Middle frontal gyrus (tissue), 1 donor: Measurements from ENCODE around the gene ABHD11.
"Not testable (repeated sequence)": the region's sequence is repeated elsewhere in the genome, so short reads cannot be mapped to it uniquely, and the experiment has no call there.

Source experiments
- DNase-seq: peaks from one replicate; pipeline ENCODE4 v3.0.0-alpha.2; 2015; ENCODE audit warnings: low spot score; ENCODE audit errors: extremely low spot score

ABHD11 gene

DNA sequence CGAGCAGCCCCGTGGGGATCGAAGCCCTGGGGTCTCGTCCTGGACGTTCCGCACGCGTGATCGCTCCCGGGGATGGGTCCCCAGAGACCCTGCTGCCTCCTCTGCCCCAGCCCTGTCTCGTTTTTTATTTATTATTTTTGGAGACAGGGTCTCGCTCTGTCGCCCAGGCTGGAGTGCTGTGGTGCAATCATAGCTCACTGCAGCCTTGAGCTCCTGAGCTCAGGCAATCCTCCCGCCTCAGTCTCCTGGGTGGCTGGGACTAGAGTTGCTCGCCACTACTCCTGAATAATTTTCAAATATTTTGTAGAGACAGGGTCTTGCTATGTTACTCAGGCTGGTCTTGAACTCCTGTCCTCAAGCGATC is 18.8 kb downstream of the ABHD11 start:
- DNase-seq = no peak

DNA sequence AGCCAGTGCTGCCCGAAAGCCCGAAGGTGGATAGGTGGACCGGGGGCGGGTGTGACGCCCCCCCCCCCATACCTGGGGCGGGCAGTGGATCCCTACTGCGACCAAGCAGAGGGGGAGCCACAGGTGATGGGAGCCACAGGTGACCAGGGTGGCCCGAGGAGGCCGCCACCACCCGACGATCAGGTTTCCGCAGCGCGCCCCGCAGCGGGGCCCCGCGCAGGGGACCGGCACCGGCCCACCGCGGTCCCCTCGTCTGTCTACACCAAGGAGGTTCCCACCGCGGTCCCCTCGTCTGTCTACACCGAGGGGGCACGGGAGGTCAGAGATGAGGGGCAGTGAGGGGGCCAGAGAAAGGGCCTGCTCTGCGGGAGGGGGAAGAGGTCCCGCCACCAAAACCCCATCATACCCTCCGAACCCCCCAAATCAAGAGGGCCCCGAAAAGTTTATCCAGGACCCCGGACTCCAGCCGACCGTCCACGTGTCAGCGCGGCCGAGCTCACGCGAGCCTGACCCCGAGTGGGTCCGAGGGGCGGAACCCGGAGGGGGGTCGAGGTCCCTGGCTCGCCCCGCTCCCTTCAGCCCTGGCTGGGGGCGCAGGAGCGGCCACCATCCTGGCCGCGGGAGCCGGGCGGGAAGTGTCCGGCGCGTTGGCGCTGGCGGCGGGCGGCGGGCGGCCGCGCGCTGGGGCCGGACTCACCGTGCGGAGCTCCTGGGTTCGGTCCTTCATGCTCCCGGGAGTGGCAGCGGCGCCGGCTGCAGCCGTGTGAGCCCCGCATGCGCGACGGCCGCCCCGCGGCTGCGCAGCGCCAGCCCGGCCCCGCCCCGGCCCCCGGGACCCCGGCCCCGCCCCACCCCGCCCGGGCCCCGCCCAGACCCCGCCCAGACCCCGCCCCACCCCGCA is 19.4 kb downstream of the ABHD11 start, which contains the start of gene STX1A:
STX1A (minus strand) TSS at position 765 of the 901 bp plus-strand sequence; CDS start at position 727, 38 bp downstream.
- no peak for DNase-seq

DNA sequence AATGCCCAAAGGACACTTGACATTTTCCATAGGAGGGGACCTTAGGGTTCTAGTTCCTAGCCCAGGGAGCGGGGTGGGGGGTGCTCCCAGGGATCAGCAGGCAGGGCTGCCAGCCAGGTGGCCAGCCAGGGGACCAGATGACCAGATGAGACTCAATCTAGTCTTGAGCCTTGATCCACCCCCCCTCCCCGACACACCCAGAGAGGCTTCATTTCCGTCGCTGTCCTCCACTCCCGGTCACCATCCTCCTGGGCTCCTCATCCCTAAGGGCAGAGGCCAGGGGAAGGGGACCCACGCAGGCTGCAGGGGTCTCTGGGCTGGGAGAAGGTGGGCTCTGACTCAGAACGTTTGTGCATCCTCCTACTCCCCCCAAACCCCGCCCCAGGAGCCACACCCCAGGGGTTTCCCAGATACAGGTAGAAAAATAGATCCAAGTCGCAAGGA is 20.1 kb downstream of the ABHD11 start:
- DNase-seq = no peak

DNA sequence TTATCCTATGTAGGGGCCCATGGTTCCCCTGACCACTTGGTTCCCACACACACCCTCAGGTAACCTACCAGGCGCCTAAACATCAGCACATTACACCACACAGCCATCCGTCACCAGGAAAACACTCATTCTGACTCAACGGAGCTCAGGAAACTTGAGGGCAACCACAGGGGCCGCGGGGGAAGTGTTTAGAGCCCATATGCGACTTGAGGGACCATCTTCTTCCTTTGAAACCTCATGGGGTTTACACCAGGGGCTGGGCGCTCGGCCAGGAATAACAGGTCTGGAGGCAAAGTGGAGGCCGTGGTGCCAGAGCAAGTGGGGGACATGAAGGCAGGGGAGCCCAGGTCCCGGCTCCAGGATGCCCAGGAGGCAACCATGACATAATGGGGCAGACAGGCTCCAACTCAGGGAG is 20.6 kb downstream of the ABHD11 start:
- no peak for DNase-seq

DNA sequence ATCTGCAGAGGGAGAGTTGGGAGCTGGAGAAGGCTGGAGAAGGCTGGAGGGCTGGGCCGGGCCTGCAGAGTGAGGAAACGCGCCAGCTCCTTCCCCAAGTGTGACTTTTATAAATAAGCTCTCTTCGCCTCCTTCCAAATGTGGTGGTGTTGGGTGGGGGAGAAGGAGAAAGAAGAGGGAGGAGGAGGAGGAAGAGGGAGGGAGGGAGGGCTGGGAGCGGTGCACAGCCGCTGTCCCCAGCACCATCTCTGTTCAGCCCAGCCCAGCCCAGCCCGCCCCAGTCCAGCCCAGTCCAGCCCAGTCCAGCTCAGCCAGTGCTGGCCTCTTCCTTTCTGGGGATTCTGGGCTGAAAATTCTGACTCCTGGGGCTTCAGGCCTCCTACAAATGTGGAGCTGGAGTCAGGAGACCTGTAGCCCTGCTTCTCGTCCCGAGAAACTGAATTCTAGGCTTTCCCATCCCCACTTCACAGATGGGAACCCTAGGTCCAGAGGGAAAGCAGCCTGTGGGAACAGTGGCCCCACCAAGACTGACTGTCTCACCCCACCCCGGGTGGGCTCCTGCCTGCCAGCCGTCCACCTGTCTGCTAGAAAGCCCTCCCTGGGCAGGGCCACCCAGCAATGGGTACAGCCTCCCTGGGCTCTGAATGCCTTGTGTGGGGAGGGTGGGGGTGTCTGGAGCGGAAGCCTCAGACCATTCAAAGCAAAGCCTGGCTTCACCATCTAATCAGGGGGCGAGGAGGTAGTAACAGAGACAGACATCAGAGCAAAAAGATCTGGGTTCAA is 21.4 kb downstream of the ABHD11 start:
- DNase-seq = no peak

DNA sequence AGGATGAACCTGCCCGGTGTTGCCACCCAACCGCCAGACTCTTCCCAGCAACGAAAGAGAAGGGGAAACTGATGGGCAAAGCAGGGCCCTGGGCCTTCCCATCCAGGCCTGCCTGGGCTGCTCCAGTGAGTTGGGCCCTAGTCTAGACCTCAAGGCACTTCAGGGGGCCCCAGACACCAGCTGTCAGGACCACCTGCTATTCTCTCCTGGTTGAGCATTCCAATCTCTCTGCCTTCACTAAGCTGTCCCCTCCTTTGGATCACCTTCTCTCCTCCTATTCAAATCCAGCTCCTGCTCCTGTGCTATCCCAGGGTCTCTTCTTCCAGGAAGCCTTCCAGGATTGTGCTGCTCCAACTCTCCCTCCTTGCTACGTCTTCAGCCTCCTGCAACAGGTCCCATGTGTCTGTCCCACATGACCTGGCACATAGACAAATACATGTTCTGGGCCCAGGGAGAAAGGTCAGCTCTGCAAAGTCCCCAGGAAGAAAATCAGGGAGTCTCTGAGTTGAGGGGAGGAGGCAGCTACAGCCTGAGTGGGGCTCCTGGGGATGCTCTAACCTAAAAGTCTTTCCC is 22.2 kb downstream of the ABHD11 start:
- DNase-seq = no peak

DNA sequence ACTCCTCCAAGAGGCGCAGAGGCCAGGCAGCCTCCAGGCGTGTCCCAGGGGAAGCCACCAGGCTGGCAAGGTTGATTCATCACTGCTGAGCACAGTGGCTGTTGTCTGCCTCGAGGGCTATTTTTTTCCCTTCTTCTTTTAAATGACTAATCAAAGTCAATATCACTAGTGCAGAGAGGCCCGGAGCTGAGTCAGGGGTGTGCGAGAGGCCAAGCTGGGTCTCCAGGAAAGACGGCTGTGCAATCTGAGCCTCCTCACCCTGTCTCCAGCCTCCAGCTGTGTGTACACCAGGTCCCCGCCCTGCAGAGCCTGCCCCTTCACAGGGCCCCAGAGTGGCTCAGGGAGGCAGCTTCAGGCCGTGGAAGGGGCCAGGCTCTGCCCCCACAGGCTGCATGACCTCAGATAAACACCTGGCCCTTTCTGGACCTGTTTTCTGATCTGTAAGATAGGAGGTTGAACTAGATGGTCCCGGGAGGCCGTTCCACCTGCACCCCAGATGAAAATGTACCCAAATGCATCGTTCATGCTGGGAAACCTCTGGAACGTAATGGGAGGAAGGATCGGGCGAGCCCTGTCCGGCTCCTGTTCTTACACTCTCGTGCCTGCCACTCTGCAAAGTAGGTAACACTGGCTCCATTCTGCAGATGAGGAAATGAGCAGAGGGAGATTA is 22.8 kb downstream of the ABHD11 start:
- DNase-seq = no peak

DNA sequence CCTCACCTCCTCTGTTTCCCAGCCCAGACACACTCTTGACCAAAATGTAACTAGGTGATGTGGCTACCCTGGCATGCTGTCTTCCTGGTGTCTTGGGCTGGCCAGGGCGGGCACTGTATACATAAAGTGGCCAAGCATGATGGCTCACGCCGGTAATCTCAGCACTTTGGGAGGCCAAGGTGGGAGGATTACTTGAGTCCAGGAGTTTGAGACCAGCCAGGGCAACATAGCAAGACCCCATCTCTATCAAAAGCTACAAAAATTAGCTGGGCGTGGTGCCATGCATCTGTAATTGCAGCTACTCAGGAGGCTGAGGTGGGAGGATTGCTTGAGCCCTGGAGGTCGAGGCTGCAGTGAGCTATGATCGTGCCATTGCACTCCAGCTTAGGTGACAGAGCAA is 25.3 kb downstream of the ABHD11 start:
- DNase-seq = not testable (repeated sequence)

DNA sequence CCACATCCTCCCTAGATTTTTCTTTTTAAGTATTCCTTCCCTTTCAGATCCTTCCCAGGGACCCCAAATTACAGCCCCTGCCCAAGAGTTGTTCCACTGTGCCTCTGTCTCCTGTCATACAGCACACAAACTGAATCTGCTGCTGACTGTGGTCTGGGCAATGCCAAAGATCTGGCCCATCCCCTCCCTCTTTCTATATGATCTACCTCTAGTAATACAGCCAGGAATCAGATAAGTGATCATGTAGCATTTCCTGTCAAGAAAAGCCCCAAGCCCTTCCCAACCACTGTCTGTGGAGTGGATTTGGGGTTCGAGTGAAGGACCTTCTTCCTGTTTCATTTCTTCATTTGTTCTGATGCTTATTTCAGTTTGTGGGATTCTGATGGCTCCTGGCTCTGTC is 25.8 kb downstream of the ABHD11 start:
- DNase-seq = no peak

DNA sequence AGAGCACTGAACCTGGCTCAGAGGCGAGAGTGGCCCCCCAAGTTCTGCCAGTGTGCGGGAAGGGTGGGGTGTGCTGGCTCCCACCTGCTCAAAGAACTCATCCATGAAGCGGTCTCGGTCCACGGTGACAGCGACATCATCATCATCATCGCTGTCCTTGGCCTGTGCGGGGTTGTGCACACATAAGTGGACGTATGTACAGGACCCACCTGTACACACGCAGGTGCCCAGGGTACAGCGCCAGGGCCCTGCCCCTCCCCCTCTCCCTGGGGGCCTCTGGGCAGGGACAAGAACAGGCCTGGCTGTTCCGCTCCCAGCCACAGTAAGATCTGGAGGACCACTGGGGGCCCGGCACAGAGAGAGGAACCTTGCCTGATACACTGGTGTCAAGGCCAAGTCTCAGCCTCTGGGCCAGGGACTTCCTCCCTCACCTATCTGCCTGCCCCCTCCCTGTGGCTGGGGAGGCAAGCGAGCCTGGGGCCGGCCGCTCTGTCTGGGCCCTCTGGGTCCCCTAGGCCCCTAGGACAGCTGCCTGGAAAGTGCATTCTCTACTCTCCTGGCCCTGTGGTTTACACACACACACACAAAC is 29.5 kb downstream of the ABHD11 start:
- DNase-seq = no peak

DNA sequence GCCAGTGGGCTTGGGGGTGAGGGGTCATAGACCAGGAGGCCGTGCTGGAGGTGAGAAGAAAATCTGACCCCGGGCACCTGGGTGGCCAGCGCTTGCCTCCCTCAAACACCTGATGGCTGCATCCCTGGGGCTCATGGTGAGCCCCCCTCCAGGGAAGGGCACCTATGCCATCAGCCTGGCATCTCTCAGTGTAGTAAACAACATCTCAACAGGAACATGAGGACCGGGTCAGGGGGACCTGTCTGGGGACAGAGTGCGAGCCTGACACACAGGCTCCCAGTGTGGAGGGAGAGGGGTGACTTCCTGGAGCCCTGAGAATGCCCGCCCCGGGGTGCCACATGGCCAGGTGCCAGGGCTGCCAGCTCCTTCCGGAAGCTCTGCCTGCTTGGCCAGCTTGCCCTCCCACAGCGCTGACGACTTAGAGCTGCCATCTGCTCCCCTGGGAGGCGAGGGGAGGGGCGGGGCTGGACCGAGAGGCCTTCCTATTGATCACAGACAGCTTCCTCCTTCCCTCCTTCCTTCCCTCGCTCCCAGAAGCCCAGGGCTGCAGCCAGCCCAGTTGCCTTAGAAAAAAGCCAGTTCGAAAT is 31.5 kb downstream of the ABHD11 start:
- DNase-seq = peak; percentile 35

DNA sequence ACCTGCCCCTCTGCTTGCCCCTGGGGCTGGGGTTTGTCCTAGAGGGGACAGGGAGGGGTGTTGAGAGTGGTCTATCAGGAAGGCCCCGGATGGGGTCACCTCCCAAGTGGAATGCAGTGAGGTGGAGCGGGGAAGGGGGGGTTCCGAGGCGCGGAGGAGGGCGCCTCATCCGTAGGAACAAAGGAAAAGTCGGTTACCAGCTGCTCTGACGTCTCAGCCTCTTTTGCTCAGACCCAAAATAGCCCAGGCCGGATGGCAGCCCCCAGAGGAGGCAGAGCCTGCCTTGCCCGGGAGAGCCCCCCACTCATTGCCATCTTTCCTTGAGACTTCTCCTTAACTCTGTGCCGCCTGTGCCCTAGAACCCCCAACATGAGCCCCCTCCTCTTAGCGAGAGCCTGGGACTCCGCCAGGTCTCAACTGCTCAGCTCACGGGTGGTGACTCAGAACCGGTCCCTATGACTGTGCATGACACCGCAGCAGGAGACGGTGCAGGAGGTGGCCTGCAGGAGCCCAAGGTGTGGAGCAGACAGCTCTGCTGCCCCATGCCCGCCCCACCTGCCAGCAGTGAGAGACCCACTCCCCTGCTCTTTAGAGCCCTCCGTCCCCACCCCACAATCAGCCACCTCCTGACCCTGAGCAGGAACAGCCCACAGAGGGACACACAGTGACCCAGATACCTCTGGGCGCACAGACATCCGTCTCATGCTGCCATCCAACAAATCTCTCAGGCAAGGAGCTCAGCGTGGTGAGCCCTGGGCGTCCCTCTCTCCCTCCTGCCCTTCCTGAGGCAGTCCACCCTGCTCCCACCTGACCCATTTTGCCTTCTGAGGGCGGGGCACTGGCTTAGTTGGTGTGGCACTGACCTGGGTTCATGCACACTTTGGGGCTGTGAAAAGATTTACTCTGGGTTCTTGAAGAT is 32.2 kb downstream of the ABHD11 start:
- peak; percentile 23 for DNase-seq

DNA sequence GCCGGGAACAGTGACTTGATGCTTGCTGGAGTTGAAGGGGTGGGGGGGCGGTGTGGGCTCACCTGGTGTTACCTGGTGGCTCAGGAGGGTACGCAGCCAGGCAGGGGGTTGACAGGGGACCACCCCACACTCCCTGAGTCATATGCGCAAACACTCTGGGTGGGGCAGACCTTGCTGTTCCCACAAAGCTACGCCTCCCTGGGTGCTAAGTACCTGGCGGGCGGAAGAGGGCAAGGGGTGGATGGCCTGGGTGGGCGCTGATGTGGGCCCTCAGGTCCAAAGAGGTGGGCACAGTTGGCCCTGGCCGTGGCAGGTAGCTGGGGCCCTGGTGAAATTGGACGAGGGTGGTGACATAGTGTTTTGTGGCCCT is 33.1 kb downstream of the ABHD11 start:
- no peak for DNase-seq

DNA sequence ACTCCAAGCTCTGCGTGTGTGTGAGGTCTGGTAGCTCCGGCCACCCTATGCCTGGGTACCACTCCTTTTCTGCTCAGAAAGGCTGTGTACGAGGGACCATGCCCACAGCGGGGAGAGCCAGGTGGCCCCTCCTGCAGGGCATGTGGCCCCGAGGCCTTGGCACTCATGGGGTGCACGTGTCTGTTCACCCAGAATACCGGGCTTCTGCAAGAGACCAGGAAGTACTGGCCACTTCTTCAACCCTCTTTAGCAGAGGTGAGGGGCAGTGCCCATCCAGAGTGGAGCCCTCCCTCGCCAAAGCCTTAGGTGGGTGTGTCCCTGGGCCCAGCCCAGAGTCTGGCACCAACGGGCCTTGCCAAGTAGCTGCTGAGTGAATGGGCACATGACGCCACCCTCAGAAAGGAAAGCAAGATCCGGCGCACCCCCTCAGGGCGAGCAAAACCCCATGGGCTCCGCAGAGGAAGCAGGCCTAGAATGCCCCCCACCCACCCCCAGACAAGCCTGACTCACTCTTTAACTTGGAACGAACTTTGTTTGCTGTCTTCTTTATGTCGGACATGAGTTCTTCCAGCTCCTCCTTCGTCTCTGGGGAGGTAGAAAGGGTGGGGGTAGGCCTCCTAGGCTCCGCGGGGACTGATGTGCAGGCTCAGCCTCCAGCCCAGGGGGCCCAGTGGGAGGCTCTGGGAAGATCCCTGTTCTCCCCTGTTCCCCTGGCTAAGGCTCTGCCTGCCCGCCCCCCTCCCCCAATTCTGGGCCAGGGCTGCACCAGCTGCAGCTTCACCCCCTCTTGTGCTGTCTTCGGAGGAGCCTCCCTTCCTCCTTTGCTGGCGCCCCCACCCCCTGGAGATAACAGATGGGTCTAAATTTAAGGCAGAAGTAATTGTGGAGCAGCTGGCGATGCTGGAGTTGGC is 33.7 kb downstream of the ABHD11 start:
- DNase-seq = peak; percentile 39

DNA sequence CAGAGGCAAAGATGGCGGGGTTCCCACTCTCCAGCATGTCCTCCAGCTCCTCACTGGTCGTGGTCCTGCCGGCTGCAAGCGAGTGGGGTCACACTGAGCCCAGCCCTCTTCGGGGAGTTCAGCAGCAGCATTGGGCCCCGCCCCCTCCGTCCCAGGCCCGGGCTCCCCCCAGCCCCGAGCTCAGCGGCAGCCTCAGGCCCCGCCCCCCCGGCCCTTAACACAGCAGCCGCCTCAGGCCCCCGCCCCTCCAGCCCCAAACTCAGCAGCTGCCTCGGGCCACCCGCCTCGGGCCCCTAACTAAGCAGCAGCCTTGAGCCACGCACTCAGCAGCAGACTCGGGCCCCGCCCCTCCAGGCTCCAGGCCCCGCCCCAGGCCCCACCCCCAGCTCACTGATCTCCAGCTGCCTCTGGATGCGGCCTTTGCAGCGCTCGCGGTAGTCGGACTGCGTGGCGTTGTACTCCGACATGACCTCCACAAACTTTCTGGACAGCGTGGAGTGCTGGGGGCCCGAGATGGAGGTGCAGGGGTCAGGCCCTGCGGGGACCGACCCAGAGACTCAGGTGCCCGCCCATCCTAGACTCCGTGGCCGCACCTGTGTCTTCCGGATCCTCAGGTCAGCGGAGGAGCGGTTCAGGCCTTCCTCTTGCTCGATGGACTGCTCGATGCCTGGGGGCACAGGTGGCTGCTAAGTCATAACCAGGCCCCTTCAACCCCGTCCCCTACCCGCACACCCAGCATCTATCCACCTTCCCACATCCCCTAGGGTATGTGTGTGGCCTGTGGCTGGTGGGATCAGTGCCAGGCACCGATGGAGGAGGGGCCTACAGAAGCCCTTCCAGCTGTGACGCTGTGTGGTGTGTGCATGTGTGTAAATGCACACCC is 34.6 kb downstream of the ABHD11 start:
- no peak for DNase-seq

DNA sequence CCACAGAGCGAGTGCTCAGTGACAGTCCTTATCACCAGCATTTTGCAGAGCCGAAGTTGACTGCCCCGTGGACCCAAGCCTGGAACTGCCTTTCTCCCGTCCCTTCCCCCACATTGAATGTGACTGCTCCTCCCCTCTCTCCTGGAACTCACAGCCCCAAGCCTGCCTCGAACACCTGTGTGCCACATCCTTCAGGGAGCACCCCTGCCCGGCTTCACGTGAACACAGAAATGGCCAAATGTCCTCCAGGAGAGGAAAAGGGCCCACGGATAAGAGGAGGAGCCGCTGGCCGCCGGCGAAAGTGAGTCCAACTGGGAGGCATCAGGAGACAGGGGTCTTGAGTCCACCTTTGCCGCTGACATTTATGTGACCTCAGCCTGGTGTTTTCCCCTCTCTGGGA is 35.4 kb downstream of the ABHD11 start:
- no peak for DNase-seq

DNA sequence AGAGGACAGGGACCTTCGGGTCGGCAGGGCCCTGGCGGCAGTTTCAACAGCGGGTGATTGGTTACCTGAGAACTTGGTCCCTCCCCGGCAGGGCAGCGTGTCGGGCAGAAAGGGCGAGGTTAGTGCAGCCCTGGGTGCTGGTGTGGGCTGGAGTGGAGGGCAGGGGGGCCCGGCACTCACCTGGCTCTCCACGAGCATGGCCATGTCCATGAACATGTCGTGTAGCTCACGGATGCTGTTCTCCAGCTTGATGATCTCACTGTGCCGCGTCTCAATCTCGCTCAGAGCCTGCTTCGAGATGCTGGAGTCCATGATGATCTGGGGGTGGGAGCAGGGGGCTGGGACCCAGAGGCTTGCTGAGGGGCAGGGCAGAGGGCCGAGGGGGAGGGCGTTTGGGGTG is 35.9 kb downstream of the ABHD11 start:
- DNase-seq = no peak

DNA sequence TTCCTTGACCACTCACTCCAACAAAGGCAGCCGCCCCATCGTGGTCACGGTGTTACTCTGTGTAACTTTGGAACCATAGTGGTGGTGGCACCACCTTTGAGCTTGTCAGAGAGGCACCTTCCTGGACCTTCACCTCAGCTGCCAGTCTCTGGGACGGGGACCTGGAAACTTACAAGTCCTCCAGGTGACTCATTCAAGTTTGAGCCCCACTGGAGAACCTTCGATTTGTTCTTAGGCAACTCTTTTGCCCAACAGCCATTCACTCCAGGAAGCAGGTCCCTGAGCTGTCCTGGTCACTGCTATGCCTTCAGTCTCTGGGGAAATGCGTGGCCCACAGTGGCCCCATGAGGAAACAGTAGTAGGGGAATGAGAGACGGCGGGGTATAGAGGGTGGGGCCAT is 36.4 kb downstream of the ABHD11 start:
- DNase-seq = no peak
